Cardiac muscle cell (in vitro differentiated cells and primary cell): ENCODE measurements around the gene SSPN. TPM values are rescaled to one million over a fixed set of nuclear protein-coding genes. Genes with fewer than 3 reads are reported as not detected.

Experiments used
- DNase-seq, 2 donors: peaks; one replicate each; pipeline versions ENCODE4 v3.0.0 to v3.0.0-alpha.2; 2010 to 2017; ENCODE audit warnings: low read depth in 1 of 2, low spot score in 1 of 2
- H3K27ac ChIP-seq: fragments of 200-600 bp; sonication (generic); 2 replicates; pipeline ENCODE4 v1.5.1; 2016
- H3K27me3 ChIP-seq: fragments of 200-600 bp; sonication (generic); 2 replicates; pipeline ENCODE4 v1.6.0; 2016; ENCODE audit warnings: control low read depth
- H3K36me3 ChIP-seq: fragments of 200-600 bp; sonication (generic); 2 replicates; pipeline ENCODE4 v1.5.1; 2016; ENCODE audit warnings: control low read depth
- H3K4me1 ChIP-seq: fragments of 200-600 bp; sonication (generic); 2 replicates; pipeline ENCODE4 v1.8.1; 2017; ENCODE audit warnings: low read depth, mild to moderate bottlenecking, mixed run types
- H3K4me3 ChIP-seq: fragments of 200-600 bp; sonication (generic); 2 replicates; pipeline ENCODE4 v1.5.1; 2016; ENCODE audit warnings: mild to moderate bottlenecking
- H3K9me3 ChIP-seq: fragments of 200-600 bp; sonication (generic); 2 replicates; pipeline ENCODE4 v1.5.1; 2017; ENCODE audit warnings: low read depth, mild to moderate bottlenecking, control low read depth
- polyA plus RNA-seq: library from polyadenylated mRNA; unstranded; fragments of >200 nt; fragmentation: Nextera tagmentation; extraction: Ambion mirVana; gene quantifications from 2 replicates; pipeline ENCODE4 v1.2.1, GENCODE V29; 2016
- total RNA-seq: library from RNA; depleted of rRNA; stranded (reverse); fragments of >200 nt; gene quantifications from 2 replicates; pipeline ENCODE4 v1.2.3, GENCODE V29; 2016
- TF ChIP-seq, protein P1 (sequence below): IDR thresholded peaks from 2 replicates; pipeline ENCODE4 v1.5.1; 2012; ENCODE audit warnings: low read depth, mild to moderate bottlenecking, low read length

The SSPN gene
- total and polyA plus RNA-seq, 2 experiments from 2014 or later = 3.5 to 4.0 TPM

DNA sequence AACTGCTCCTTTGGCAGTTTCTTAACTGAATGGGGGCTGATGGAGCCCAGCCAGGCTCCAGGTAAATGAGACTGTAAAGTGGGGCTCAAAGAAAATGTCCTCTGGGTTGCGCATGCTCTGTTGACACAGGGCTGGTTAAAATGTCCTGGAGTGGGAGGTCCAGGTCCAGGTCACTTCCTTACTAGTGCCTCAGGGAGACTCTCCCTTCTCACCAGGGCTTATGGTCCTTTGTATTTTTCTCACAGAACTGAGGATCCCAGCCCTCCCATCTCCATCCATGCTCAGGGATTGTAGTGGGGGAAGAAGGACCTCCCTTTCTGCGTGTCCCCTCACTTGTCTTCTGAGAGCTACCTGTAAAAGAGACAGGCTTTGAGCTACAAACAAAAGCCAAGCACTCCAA lies 77.5 kb downstream of the SSPN start:
- TF ChIP-seq, protein P1, sequence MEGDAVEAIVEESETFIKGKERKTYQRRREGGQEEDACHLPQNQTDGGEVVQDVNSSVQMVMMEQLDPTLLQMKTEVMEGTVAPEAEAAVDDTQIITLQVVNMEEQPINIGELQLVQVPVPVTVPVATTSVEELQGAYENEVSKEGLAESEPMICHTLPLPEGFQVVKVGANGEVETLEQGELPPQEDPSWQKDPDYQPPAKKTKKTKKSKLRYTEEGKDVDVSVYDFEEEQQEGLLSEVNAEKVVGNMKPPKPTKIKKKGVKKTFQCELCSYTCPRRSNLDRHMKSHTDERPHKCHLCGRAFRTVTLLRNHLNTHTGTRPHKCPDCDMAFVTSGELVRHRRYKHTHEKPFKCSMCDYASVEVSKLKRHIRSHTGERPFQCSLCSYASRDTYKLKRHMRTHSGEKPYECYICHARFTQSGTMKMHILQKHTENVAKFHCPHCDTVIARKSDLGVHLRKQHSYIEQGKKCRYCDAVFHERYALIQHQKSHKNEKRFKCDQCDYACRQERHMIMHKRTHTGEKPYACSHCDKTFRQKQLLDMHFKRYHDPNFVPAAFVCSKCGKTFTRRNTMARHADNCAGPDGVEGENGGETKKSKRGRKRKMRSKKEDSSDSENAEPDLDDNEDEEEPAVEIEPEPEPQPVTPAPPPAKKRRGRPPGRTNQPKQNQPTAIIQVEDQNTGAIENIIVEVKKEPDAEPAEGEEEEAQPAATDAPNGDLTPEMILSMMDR = no peak
- H3K27ac ChIP-seq = no peak overlapping the region
- H3K36me3 ChIP-seq = no peaks in the 10 kb centered on the region
- H3K27me3 ChIP-seq = peaks cover 19% of the 10 kb centered on the region
- no peak overlapping the region for H3K4me3 ChIP-seq
- peaks cover 4% of the 10 kb centered on the region for H3K4me1 ChIP-seq
- no peaks in the 10 kb centered on the region for H3K9me3 ChIP-seq
- DNase-seq = no peak

DNA sequence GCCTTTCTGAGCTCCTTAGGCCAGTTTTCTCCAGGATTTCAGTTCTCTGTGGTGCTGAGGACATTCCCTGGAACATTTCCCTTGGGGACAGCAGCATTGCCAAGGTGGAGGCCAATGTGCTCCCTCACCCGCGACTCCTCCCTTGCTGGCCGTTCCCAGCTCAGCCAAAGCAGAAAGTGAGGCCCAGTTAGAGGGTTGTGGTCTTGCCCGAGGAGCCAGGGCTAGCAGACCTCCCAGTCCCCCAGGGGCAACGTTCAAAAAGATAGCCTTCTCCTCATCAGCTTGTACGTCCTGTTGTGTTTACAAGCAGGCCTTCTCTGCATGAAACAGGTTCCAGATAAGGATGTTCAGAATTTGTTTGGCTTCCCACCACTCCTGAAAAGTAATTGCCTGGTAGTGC lies 78.4 kb downstream of the SSPN start:
- Histone ChIP-seq H3K4me1 (peaks cover 4% of the 10 kb centered on the region), H3K9me3 (no peaks in the 10 kb centered on the region), H3K4me3 (no peak overlapping the region), H3K27me3 (peaks cover 19% of the 10 kb centered on the region), H3K27ac (no peak overlapping the region), H3K36me3 (no peaks in the 10 kb centered on the region)
- no peak for DNase-seq
- TF ChIP-seq, protein P1 = no peak

DNA sequence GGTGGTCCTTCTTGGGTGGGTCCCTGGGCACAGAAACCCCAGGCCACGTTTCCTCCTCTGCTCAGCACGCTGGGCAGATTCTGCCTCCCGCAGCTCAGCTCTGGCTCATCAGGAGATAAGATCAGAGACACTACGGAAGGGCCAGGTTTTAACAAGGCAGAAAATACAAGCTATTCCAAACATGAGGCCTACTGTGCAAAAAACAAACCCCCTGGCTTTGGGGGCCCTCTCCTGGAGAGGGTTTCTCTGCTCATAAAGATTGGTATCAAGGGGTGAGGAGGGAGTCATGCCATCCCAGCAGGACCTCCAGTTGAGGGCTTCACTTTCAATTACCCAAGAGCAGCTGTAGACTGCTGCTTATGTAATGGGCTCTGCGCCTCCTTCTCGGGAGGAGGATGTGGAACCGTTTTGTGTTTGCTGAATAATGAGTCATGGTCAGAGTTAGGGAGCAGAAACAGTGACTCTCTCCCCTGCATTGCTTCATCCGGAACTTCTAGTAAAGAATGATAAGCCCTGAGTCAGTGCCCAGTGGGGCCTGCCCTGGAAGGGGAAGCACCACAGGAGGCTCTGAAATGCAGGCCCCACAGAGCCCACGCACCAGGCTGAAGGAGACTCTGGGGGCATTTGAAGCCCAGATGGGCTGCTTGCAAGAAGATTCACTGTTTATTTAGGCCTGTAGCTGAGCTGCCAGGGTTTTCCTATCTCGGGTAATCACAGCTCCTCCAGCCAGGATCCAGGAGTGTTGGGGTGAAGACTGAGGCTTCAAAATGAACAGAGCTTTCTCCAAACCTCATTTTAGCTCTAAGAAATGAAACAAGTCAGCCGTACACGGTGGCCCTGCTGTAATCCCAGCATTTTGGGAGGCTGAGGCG lies 79.3 kb downstream of the SSPN start:
- TF ChIP-seq, protein P1 = peak; percentile 5
- Histone ChIP-seq H3K27me3 (peaks cover 24% of the 10 kb centered on the region), H3K4me1 (peaks cover 4% of the 10 kb centered on the region), H3K9me3 (no peaks in the 10 kb centered on the region), H3K36me3 (no peaks in the 10 kb centered on the region), H3K4me3 (no peak overlapping the region), H3K27ac (no peak overlapping the region)
- peak in 1 of 2 donors; percentile 99 for DNase-seq

DNA sequence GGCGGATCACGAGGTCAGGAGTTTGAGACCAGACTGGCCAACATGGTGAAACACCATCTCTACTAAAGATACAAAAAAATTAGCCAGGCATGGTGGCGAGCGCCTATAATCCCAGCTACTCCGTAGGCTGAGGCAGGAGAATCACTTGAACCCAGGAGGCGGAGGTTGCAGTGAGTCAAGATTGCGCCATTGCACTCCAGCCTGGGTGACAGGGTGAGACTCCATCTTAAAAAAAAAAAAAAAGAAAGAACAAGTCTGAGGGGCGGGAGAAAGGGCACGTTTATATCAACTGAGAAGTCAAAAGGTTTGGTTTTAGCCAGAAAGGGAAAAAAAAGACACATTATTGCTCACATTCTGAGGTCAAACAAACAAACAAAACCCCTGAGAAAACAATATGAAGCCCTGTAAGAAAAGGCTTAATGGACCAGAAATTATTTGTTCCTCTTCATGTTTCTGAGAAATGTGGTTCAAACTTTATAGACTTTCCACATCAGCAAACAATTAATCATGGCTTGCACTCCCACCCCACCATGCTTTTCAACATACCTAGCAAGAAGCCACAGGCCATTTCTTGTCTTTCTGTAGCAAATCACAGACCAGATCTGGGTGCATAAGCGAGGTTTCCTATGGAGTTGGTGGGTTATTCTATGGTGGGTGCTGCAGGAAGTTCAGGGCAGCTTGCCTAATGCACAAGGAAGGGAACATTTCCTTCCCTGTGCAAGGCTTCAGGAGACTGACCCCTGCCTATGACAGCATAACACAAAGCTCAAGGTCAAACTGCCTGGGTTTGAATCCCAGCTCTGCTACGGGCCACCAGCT lies 80.1 kb downstream of the SSPN start:
- no peak overlapping the region for H3K27ac ChIP-seq
- peak in 1 of 2 donors; percentile 27 for DNase-seq
- H3K27me3 ChIP-seq = peaks cover 30% of the 10 kb centered on the region
- H3K9me3 ChIP-seq = no peaks in the 10 kb centered on the region
- no peaks in the 10 kb centered on the region for H3K36me3 ChIP-seq
- peaks cover 4% of the 10 kb centered on the region for H3K4me1 ChIP-seq
- no peak overlapping the region for H3K4me3 ChIP-seq
- TF ChIP-seq, protein P1 = no peak

DNA sequence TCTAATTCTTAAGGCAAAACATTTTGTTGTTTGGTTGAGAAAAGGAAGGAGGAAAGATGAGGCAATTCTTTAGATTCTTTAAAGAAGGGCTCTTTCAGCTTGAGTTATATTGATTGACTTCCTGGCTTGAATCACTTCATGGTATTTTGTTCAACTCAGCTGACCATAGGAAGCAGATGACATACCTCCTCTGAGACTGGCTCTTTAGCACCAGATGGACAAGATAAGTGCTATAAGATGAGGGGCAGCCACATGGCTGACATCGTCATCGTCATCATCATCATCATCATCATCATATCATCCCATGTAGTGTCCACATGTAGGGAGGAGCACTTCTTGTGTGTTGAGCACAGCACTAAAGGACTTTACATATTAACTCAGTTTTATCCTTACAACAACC lies 81.3 kb downstream of the SSPN start:
- H3K27ac ChIP-seq = no peak overlapping the region
- H3K36me3 ChIP-seq = no peaks in the 10 kb centered on the region
- H3K4me3 ChIP-seq = no peak overlapping the region
- H3K4me1 ChIP-seq = no peaks in the 10 kb centered on the region
- no peak for DNase-seq
- peaks cover 24% of the 10 kb centered on the region for H3K27me3 ChIP-seq
- H3K9me3 ChIP-seq = no peaks in the 10 kb centered on the region
- TF ChIP-seq, protein P1 = no peak
